ENCODE measurements around the gene NOTUM.

GRCh38 chr17:81942167-81942553 is 18.8 kb downstream of the NOTUM start:
- TF ChIP-seq CTCF (IDR thresholded peaks at IDR 0.05) (no peak), EP300 (IDR thresholded peaks at IDR 0.05) (no peak), POLR2A (IDR thresholded peaks at IDR 0.05) (no peak), POLR2AphosphoS5 (IDR thresholded peaks at IDR 0.05) (no peak)
